HepG2 (cell line): ENCODE measurements around the gene BTK. TPM values are rescaled to one million over a fixed set of nuclear protein-coding genes. Genes with fewer than 3 reads are reported as not detected.

Experiments used
- BCLAF1 ChIP-seq: fragments of 450-650 bp; IDR thresholded peaks from 2 replicates; pipeline ENCODE4 v1.6.1; 2017; ENCODE audit warnings: mild to moderate bottlenecking
- HMGXB3 ChIP-seq: sonication (generic); formaldehyde crosslinking; IDR thresholded peaks from 2 replicates; pipeline ENCODE4 v1.4.0; 2020; ENCODE audit warnings: missing genetic modification reagents, borderline replicate concordance
- HOMEZ ChIP-seq: IDR thresholded peaks from 2 replicates; pipeline ENCODE4 v1.6.1; 2016; ENCODE audit warnings: low read depth
- ISX ChIP-seq: sonication (generic); formaldehyde crosslinking; conservative IDR thresholded peaks from 2 replicates; pipeline ENCODE4 v1.5.0; 2020; ENCODE audit warnings: missing genetic modification reagents
- NR1H2 ChIP-seq: sonication (generic); formaldehyde crosslinking; IDR thresholded peaks from 2 replicates; pipeline ENCODE4 v1.8.1; 2022; ENCODE audit warnings: low read depth, missing genetic modification reagents, borderline replicate concordance
- RXRB ChIP-seq: IDR thresholded peaks from 2 replicates; pipeline ENCODE4 v1.6.1; 2016; ENCODE audit warnings: borderline replicate concordance, missing genetic modification reagents, missing compliant biosample characterization
- TCF12 ChIP-seq, 2 experiments: fragments of 450-650 bp in 1 of 2; sonication (generic) in 1 of 2; formaldehyde crosslinking in 1 of 2; IDR thresholded peaks; 2 replicates each; pipeline versions ENCODE4 v1.6.1 to v1.8.0; 2017 to 2022; ENCODE audit warnings: antibody characterized with exemption in 1 of 2, mild to moderate bottlenecking in 1 of 2, missing genetic modification reagents in 1 of 2, moderate library complexity in 1 of 2
- THAP11 ChIP-seq: IDR thresholded peaks from 2 replicates; pipeline ENCODE4 v1.6.1; 2016; ENCODE audit warnings: missing biosample characterization, missing genetic modification reagents
- ZNF143 ChIP-seq: sonication (generic); formaldehyde crosslinking; IDR thresholded peaks from 2 replicates; pipeline ENCODE4 v1.4.0; 2020; ENCODE audit warnings: missing genetic modification reagents
- ZNF280D ChIP-seq: sonication (generic); formaldehyde crosslinking; IDR thresholded peaks from 2 replicates; pipeline ENCODE4 v1.5.1; 2020; ENCODE audit warnings: mild to moderate bottlenecking, missing genetic modification reagents
- ZNF326 ChIP-seq: sonication (generic); formaldehyde crosslinking; IDR thresholded peaks from 2 replicates; pipeline ENCODE4 v1.4.0; 2020; ENCODE audit warnings: missing genetic modification reagents, borderline replicate concordance
- ZNF468 ChIP-seq: sonication (generic); formaldehyde crosslinking; IDR thresholded peaks from 2 replicates; pipeline ENCODE4 v1.8.0; 2022; ENCODE audit warnings: mild to moderate bottlenecking, moderate library complexity, missing genetic modification reagents
- ZNF589 ChIP-seq: sonication (generic); formaldehyde crosslinking; conservative IDR thresholded peaks from 2 replicates; pipeline ENCODE4 v1.8.0; 2022; ENCODE audit warnings: mild to moderate bottlenecking, moderate library complexity, missing genetic modification reagents
- ZNF737 ChIP-seq: sonication (generic); formaldehyde crosslinking; IDR thresholded peaks from 2 replicates; pipeline ENCODE4 v1.5.0; 2020; ENCODE audit warnings: missing genetic modification reagents, mild to moderate bottlenecking, borderline replicate concordance
- ZNF772 ChIP-seq: sonication (generic); formaldehyde crosslinking; IDR thresholded peaks from 2 replicates; pipeline ENCODE4 v1.5.0; 2020; ENCODE audit warnings: mild to moderate bottlenecking, missing genetic modification reagents
- ZNF776 ChIP-seq: sonication (generic); formaldehyde crosslinking; IDR thresholded peaks from 2 replicates; pipeline ENCODE4 v1.4.0; 2020; ENCODE audit warnings: mild to moderate bottlenecking, missing genetic modification reagents
- polyA plus RNA-seq, 8 experiments: library from polyadenylated mRNA; depleted of rRNA in 3 of 8; stranded (reverse) in 7 of 8; unstranded in 1 of 8; fragments of >200 nt; fragmentation: Illumina TruSeq in 4 of 8; extraction: Trizol in 4 of 8; gene quantifications; 2 replicates each; pipeline versions ENCODE4 v1.2.1 to v1.2.3, GENCODE V29; 2011 to 2016; ENCODE audit warnings: low read depth in 4 of 8, missing spikeins in 1 of 8, mixed read lengths in 1 of 8; ENCODE audit not compliant: insufficient read depth in 1 of 8
- total RNA-seq, 5 experiments: library from RNA; depleted of rRNA; stranded (reverse); fragments of >200 nt; fragmentation: Illumina TruSeq; extraction: Trizol; gene quantifications; 2 replicates each; pipeline ENCODE4 v1.2.3, GENCODE V29; 2016; ENCODE audit warnings: low read depth in 1 of 5

The BTK gene
- total and polyA plus RNA-seq, 2 of the 13 experiments (the other 11 are each of a cell fraction or from before 2014, with no cell fraction given): not detected

GRCh38 chrX:101390664-101391525 is 4.9 kb upstream of the BTK start, which contains the start of gene RPL36A (continued):
- TF ChIP-seq ZNF737 (no peak), HOMEZ (CRISPR knock-in tag) (peak; percentile 57; the same call in 1 of the 2 replicates), ZNF776 (CRISPR knock-in tag) (peak; percentile 44; the same call in 1 of the 2 replicates), NR1H2 (CRISPR knock-in tag) (no peak), ZNF772 (CRISPR knock-in tag) (peak; percentile 64; the same call in 1 of the 2 replicates), BCLAF1 (no peak), HMGXB3 (0 out of 2 replicates have a peak, but pooled peaks have one; percentile 58), ZNF468 (CRISPR knock-in tag) (no peak), TCF12 (IDR thresholded peaks at IDR 0.05) (no peak), TCF12 (CRISPR knock-in tag; IDR thresholded peaks at IDR 0.05) (no peak), ZNF589 (no peak), THAP11 (CRISPR knock-in tag) (peak; percentile 87), ISX (no peak), RXRB (0 out of 2 replicates have a peak, but pooled peaks have one; percentile 31), ZNF143 (CRISPR knock-in tag) (peak; percentile 87), ZNF326 (CRISPR knock-in tag) (no peak), ZNF280D (no peak)
